ENCODE results near the gene CPS1.

- TF ChIP-seq EZH2 (IDR thresholded peaks at IDR 0.05) (no peak), POLR2AphosphoS5 (IDR thresholded peaks at IDR 0.05; ENCODE audit: borderline replicate concordance, low read depth, low read length) (no peak)
Measured at GRCh38 chr2:210540471-210540870, 15.9 kb upstream of the CPS1 start.

Data from SK-N-MC (cell line).